NCI-H146 treated with DMSO at 0.1 percent for 48 hours (cell line): ENCODE data around the gene HIPK2.
"Not testable (repeated sequence)": the region's sequence is repeated elsewhere in the genome, so short reads cannot be mapped to it uniquely, and the experiment has no call there.

Source experiments
- DNase-seq: peaks from one replicate; lab custom pipeline; 2025; ENCODE audit not compliant: unreplicated experiment; lab: John Stamatoyannopoulos, UW

Gene HIPK2

GRCh38 chr7:139635526-139636302, 142.1 kb downstream of the HIPK2 start:
- no peak for DNase-seq

GRCh38 chr7:139634087-139634486, 143.7 kb downstream of the HIPK2 start:
- no peak for DNase-seq

- DNase-seq = no peak
Measured at GRCh38 chr7:139631520-139632031, 146.2 kb downstream of the HIPK2 start.

- DNase-seq = no peak
Measured at GRCh38 chr7:139630643-139631519, 146.9 kb downstream of the HIPK2 start.

- no peak for DNase-seq
Measured at GRCh38 chr7:139629392-139630082, 148.3 kb downstream of the HIPK2 start.

- no peak for DNase-seq
Measured at GRCh38 chr7:139627831-139628230, 150.0 kb downstream of the HIPK2 start.

- no peak for DNase-seq
Measured at GRCh38 chr7:139626817-139627216, 151.0 kb downstream of the HIPK2 start.

GRCh38 chr7:139623518-139623917, 154.3 kb downstream of the HIPK2 start:
- no peak for DNase-seq

GRCh38 chr7:139620676-139621344, 157.0 kb downstream of the HIPK2 start:
- peak; percentile 21 for DNase-seq

- DNase-seq = no peak
Measured at GRCh38 chr7:139619367-139619657, 158.5 kb downstream of the HIPK2 start.

GRCh38 chr7:139618482-139619366, 159.1 kb downstream of the HIPK2 start:
- no peak for DNase-seq

GRCh38 chr7:139617074-139617473, 160.7 kb downstream of the HIPK2 start:
- no peak for DNase-seq

- DNase-seq = no peak
Measured at GRCh38 chr7:139614886-139615285, 162.9 kb downstream of the HIPK2 start.

- DNase-seq = peak; percentile 91
Measured at GRCh38 chr7:139613971-139614411, 163.8 kb downstream of the HIPK2 start.

- not testable (repeated sequence) for DNase-seq
Measured at GRCh38 chr7:139611556-139611955, 166.2 kb downstream of the HIPK2 start.

- no peak for DNase-seq
Measured at GRCh38 chr7:139610595-139610994, 167.2 kb downstream of the HIPK2 start.

GRCh38 chr7:139603896-139604295, 173.9 kb downstream of the HIPK2 start:
- no peak for DNase-seq

GRCh38 chr7:139603282-139603681, 174.5 kb downstream of the HIPK2 start:
- DNase-seq = no peak

GRCh38 chr7:139602143-139602722, 175.6 kb downstream of the HIPK2 start:
- peak; percentile 54 for DNase-seq
